ENCODE measurements around the gene LBP.
"Not testable (repeated sequence)": the region's sequence is repeated elsewhere in the genome, so short reads cannot be mapped to it uniquely, and the experiment has no call there.

The LBP gene

GRCh38 chr20:38346247-38346651 lies at the start of gene LBP:
Gene LBP, plus strand, starts transcription at chr20:38346482. Its CDS starts 35 bp downstream, at chr20:38346517.
- DNase-seq = no peak

DNA sequence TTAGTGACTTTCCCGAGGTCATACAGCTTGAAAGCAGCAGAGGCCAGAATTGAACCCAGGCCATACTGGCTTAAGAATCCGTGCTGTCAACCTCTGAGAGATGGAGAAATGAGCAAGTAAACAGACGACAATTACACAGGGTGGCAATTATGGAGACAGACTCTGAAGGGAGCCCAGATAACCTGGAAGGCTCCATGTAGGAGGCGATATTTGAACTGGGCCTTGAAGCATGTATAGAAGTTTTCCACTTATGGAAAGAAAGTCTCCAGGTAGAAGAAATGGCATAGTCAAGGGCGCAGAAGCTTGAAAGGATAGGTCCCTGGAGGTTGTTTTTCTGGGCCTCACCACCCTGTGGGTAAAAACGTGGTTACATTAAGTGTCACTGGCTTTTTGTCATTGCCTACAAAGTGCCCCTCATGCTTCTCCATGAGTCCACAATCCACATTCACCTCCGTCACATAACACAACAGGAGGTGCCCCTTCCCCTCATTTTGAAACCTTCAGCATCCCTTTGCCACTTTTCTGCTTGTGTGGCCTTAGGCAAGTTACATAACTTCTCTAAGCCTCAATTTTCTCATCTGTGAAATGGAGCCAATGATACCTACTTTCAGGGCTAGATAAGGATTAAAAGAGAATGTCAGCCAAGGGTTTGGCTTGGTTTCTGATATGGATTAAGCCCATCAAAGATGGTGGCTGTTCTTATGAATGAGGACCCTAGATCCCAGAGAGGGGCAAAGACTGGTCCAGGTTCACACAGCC lies 48.2 kb upstream of the LBP start:
- no peak for DNase-seq

DNA sequence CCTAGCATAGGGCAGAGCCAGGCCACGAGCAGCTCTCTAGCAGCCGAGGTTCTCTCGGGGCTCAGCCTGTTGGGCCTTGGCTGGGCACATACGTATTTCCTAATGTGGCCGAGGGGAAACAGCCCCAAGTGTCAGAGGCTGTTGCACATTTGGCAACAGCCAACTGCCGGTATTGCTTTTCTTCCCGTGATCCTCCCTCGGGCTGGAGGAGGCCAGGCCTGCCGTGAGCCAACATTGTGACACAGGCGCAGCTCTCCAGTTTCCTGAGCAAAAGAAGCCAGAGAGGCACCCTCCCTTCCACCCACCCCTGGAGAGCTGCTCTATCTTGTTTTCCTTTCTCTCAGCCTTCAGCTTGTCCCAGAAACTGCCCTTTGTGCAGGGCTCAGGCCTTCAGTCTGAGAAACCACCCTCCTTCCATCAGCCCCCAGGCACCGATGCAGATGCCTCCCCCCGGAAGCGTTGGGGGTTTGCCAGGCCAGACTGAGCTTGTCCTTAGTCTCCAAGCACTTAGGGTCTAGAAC lies 47.5 kb upstream of the LBP start:
- no peak for DNase-seq

GRCh38 chr20:38299963-38300362 lies 46.3 kb upstream of the LBP start:
- no peak for DNase-seq

- no peak for DNase-seq
Measured at GRCh38 chr20:38300438-38300837, 45.8 kb upstream of the LBP start.

- no peak for DNase-seq
Measured at GRCh38 chr20:38301309-38301708, 45.0 kb upstream of the LBP start.

- no peak for DNase-seq
Measured at GRCh38 chr20:38302786-38303185, 43.5 kb upstream of the LBP start.

GRCh38 chr20:38303908-38304379 lies 42.3 kb upstream of the LBP start, which contains the start of gene BPI:
Gene BPI, plus strand, starts transcription at chr20:38304156. Its CDS starts 68 bp downstream, at chr20:38304224.
- DNase-seq = no peak

DNA sequence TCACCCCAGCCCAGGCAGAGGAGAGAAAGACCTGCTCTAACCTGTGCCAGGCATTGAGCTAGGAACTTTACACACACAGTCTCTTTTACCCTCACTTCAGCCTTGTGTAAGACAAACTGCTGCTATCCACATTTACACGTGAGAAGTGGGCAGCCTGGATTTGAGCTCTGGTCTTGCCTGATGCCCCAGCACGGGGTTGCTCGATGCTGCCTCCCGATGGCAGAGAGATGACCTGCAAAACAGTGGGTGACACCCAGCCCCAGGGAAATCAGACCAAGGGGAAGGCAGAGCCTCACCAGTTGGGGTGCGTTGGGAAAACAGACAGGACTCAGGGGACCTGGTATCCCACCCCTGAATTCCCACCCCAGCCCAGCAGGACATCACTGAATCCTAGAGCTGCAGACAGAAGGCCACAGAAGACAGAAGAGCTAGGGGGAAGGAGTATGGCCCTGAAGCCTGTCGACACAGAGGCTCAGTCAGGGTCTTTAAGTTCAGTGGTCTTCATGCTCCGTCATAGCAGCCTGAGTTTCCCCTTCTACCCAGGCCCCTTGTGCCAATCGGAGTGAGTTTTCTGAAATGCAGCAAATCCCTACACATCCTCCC lies 41.3 kb upstream of the LBP start:
- peak; percentile 41 for DNase-seq

DNA sequence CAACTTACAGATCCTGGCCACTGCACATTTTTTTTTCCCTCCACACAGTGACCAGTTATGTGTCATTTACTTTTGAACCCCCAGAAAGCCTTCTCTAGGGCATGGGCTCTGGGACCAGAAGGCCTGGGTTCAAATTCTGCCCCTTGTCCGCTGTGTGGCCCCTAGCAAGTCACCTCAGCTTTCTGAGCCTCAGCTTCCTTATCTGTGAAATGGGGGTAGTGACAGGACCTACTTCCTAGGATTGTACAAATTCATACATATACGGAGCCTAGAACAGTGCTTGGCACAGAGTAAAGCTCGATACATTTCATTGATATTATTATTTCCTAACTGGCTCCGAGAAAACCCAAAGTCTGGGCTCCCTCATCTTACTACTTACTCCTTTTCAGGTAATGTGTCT lies 40.7 kb upstream of the LBP start:
- DNase-seq = no peak

- DNase-seq = no peak
Measured at GRCh38 chr20:38306379-38306778, 39.9 kb upstream of the LBP start.

DNA sequence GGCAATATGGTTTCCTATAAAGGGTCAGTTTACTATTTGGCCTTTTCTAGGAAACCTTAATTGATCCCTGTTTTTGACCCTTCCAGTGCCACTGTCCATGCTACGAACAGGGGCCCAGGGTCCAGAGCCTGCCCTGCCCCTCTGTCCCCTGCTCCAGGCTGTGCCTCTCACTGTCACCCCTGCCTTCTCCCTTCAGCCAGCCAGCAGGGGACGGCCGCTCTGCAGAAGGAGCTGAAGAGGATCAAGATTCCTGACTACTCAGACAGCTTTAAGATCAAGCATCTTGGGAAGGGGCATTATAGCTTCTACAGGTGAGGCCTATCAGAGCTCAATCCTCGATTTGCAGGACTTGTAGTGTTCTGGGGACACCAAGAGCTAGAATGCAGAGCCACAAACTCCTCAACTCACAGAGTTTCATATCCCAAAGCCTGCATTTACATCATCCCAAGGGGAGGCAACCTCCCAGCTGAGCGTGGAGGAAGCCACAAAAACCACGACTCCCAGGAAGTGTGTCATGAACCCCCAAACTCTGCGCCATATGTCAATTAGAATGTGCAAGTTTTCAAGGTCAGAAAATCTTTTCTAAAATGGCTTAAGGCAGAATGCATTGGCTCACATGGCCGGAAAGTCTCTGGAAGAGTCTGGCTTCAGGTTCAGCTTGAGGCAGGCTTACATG lies 38.8 kb upstream of the LBP start:
- DNase-seq = peak; percentile 86

DNA sequence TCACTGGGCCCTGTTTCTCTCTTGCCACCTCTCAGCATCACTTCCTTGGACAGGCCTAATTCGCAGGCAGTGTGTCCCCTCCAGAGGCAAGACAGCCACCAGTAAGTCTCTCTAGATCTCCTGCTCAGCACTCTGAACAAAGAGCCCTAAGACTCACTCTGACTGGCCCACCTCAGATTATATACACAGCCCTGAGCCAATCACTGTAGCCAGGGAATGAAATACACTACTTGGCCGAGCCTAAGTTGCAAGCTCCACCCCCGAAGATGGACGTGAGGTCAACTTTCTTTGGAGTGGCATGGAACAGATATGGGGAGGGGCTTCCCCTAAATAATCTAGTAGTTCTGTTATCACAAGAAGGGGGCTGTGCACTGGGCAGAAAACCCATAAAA lies 38.2 kb upstream of the LBP start:
- DNase-seq = no peak

DNA sequence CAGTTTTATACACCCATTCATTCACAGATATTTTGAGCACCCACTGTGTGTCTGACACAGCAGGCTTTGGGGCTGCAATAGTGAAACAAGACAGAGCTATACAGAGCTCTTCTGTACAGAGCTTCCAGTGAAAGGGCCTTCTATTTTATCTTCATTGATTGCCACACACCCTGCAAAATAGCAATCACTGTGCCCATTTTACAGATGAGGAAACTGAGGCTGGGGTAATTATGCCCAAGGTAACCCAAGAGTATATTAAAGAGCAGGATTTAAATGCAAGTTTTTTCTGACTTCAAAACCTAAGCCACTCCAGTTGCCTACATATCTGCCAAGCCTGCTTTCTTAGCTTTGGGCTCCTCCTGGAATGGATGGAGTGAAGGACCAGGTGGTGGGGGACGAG lies 37.8 kb upstream of the LBP start:
- no peak for DNase-seq

GRCh38 chr20:38311091-38311490 lies 35.2 kb upstream of the LBP start:
- no peak for DNase-seq

DNA sequence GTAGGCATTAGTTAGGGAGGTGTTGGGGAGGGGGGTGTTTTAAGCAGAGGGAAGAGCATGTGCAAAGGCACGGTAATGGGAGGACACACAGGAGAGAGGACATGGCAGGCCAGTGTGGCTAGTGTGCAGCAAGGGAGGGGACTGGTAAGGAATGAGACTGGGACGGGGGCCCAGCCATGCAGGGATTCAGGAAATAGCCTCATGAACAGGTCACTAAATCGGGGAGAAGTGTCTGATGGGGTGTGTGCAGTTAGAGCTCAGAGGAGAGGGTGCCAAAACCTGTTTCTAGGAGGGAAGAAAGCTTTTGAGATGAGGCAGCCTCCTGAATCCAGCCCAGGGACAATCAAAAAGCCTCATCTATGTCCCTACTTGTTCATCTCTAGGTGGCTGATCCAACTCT lies 34.8 kb upstream of the LBP start:
- no peak for DNase-seq

GRCh38 chr20:38313676-38314075 lies 32.6 kb upstream of the LBP start:
- DNase-seq = no peak

- not testable (repeated sequence) for DNase-seq
Measured at GRCh38 chr20:38314350-38314749, 31.9 kb upstream of the LBP start.

DNA sequence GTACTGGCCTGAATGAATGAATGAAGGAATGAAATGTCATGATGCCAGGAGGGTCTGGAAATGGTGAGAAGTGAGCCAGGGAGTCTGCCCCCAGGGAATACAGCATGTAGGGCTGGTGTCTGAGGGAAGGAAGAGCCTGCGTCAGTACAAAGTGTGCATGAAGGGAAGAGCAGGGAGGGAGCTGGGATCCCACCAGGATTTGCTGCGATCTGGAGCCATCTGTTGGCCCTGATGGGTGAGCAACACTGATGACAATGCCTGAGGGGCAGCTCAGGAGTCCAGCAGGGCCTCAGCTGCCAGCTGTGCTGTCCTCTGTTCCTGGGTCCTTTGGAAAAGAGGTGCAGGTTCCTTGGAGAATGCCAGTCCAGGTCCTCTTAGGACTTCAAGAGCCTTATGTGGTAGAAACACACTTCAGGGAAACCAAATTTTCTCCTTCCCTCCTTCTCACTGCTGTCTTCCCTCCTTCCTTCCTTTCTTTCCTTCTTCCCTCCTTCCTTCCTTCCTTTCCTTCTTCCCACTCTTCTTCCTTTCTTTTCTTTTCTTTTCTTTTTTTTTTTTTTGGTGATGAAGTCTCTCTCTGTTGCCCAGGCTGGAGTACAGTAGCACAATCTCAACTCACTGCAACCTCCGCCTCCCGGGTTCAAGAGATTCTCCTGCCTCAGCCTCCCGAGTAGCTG lies 30.9 kb upstream of the LBP start:
- DNase-seq = peak; percentile 44

DNA sequence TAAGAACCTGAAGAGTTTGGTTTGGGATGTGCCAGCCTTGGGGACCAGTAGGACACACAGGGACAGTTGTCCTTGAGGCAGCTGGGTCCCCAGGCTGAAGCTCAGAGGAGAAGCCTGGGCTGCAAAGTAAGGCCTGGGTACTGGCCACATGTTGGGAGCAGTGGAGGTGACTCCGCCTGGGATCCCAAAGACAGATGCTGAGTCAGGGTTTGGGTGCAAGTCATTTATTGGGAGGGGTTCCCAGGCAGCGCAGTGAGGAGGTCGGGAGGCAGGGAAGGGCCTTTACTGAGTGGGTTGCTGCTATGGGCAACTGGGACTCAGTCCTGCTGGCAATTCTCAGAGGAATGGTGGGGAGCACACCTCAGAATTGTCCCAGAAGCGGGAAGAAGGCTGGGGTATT lies 29.9 kb upstream of the LBP start:
- no peak for DNase-seq

GRCh38 chr20:38317422-38317821 lies 28.9 kb upstream of the LBP start:
- no peak for DNase-seq

- no peak for DNase-seq
Measured at GRCh38 chr20:38320221-38320620, 26.1 kb upstream of the LBP start.

DNA sequence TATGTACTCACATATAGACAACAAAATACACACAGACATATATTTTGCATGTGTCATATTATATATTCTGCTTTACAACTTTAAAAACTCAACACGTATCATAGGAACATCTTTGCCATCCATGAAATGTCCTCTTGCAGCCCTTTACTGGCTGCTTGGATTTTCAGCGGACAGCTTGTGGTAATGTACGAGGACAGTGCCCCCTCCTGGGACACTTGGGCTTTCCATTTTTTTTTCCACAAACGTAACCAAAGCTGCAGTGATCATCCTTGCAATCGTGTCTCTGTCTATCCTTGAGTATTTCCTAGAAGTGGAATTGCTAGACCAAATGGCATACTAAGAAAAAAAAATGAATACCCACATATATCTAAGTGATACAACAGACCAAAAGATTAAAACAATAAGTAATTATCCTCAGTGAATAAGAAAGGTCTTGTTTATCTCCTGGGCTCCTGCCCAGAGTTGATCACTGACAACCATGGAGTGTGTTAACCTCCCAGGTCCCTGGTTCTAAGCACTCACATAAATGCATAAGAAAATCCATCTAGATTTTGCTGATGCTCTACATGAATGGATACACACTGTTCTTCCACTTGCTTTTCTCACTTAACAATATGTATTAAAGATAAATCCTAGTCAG lies 24.2 kb upstream of the LBP start:
- peak; percentile 62 for DNase-seq

Data from HCEC 1CT (cell line).